HG03095 (cell line): ENCODE results near the gene ICAM1.
"Not testable (repeated sequence)": the region's sequence is repeated elsewhere in the genome, so short reads cannot be mapped to it uniquely, and the experiment has no call there.

ENCODE experiments used
- ATAC-seq: cut with Tn5 transposase; IDR thresholded peaks from one replicate; pipeline ENCODE4 v1.9.1; 2021; ENCODE audit warnings: moderate library complexity; ENCODE audit not compliant: unreplicated experiment

ICAM1 gene

GRCh38 chr19:10271543-10272086 is 695 bp downstream of the ICAM1 start:
- peak; percentile 9 for ATAC-seq

GRCh38 chr19:10274589-10274988 is 3.7 kb downstream of the ICAM1 start:
- ATAC-seq, result no peak

- no peak for ATAC-seq
These were observed 7.1 kb downstream of the ICAM1 start for GRCh38 chr19:10277795-10278589.

GRCh38 chr19:10278935-10279334 is 8.0 kb downstream of the ICAM1 start:
- no peak for ATAC-seq

DNA sequence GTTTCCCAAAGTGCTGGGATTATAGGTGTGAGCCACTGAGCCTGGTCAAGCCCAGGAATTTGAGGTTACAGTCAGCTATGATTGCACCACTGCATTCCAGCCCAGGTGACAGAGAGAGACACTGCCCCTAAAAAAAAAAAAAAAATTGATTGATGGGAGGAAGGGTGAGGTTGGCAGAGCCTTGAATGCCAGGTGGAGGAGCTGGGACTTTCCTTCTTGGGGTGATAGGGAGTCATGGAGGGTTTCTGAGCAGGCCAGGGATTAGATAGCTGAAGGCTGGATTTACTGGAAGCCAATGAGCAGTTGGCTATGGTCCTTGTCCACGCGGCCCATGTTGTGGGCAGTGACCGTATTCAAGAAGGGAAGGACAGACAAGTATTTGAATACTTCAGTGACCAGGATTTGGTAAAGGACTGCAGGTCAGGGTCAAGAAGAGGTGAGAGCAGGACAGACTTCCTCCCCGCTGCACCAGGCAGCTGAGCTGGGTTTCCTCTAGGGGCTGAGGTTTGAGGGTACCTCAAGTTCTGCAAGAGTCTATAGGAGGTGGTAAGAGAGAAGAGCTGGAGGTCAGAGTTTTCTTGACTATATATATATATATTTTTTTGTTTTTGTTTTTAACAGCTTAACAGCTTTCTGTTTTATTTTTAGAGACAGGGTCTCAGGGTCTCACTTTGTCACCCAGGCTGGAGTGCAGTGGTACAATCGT is 9.0 kb downstream of the ICAM1 start:
- ATAC-seq, result no peak

GRCh38 chr19:10282043-10282442 is 11.1 kb downstream of the ICAM1 start:
- not testable (repeated sequence) for ATAC-seq

- ATAC-seq, result no peak
These were observed 12.6 kb downstream of the ICAM1 start for GRCh38 chr19:10283301-10284064.

GRCh38 chr19:10284065-10284959 is 13.4 kb downstream of the ICAM1 start:
- ATAC-seq, result no peak

DNA sequence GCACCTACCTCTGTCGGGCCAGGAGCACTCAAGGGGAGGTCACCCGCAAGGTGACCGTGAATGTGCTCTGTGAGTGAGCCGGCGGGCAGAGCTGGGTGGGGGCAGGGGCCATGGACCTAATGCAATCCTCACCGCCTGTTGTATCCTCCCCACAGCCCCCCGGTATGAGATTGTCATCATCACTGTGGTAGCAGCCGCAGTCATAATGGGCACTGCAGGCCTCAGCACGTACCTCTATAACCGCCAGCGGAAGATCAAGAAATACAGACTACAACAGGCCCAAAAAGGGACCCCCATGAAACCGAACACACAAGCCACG is 14.0 kb downstream of the ICAM1 start:
- ATAC-seq, result no peak

- ATAC-seq, result no peak
These were observed 14.5 kb downstream of the ICAM1 start for GRCh38 chr19:10285393-10285792.

GRCh38 chr19:10286803-10287737 is 16.1 kb downstream of the ICAM1 start, which contains the start of gene ICAM4:
ICAM4 (plus strand) TSS chr19:10286955; CDS start chr19:10287013, 58 bp downstream.
- no peak for ATAC-seq

DNA sequence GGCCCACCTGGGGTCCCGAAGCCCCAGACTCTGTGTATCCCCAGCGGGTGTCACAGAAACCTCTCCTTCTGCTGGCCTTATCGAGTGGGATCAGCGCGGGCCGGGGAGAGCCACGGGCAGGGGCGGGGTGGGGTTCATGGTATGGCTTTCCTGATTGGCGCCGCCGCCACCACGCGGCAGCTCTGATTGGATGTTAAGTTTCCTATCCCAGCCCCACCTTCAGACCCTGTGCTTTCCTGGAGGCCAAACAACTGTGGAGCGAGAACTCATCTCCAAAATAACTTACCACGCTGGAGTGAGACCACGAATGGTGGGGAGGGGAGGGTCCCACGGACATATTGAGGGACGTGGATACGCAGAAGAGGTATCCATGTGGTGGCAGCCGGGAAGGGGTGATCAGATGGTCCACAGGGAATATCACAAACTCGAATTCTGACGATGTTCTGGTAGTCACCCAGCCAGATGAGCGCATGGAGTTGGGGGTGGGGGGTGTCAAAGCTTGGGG is 17.8 kb downstream of the ICAM1 start:
- no peak for ATAC-seq

GRCh38 chr19:10289167-10289835 is 18.4 kb downstream of the ICAM1 start:
- ATAC-seq, result no peak

DNA sequence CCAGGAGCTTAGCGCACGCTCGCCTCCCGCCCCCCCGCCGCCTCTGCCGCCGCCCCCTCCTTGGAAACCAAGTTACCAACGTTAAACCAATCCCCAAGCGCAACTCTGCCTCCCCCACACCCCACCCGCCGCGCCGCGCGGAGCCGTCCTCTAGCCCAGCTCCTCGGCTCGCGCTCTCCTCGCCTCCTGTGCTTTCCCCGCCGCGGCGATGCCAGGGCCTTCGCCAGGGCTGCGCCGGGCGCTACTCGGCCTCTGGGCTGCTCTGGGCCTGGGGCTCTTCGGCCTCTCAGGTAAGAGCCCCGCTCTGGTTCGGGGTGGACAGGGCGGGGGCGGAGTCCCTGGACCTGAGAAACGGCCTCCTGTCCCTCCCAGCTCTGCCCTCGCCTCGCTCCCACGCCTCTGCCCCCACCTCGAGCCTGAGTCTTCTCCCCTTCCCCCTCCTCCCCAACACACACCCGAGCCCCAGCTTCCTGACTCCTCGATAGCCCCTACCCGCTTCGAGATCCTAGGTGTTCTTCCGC is 19.0 kb downstream of the ICAM1 start, which contains the start of gene ICAM5:
TSS of gene ICAM5 (plus strand) at position 117 of the 521 bp plus-strand sequence. CDS start at position 209, 92 bp downstream.
- ATAC-seq, result no peak

- no peak for ATAC-seq
These were observed 19.5 kb downstream of the ICAM1 start for GRCh38 chr19:10290357-10290875.

DNA sequence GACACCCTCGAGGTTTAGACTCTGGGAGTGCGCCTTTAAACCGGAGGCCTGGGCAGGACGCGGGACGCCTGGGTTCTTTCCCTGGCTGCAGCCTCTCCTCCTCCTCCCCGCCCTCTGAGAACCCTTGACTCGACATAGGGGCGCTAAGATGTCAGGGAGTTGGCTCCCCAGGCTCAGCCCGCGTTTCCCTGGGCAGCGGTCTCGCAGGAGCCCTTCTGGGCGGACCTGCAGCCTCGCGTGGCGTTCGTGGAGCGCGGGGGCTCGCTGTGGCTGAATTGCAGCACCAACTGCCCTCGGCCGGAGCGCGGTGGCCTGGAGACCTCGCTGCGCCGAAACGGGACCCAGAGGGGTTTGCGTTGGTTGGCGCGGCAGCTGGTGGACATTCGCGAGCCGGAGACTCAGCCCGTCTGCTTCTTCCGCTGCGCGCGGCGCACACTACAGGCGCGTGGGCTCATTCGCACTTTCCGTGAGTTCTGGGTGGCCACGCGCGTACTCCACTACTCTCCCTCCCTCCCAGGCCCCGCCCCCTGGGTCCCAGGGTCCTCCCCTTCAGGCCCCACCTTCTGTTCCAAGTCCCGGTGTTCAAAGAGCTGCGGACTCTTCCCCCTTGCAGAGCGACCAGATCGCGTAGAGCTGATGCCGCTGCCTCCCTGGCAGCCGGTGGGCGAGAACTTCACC is 20.1 kb downstream of the ICAM1 start:
- no peak for ATAC-seq

DNA sequence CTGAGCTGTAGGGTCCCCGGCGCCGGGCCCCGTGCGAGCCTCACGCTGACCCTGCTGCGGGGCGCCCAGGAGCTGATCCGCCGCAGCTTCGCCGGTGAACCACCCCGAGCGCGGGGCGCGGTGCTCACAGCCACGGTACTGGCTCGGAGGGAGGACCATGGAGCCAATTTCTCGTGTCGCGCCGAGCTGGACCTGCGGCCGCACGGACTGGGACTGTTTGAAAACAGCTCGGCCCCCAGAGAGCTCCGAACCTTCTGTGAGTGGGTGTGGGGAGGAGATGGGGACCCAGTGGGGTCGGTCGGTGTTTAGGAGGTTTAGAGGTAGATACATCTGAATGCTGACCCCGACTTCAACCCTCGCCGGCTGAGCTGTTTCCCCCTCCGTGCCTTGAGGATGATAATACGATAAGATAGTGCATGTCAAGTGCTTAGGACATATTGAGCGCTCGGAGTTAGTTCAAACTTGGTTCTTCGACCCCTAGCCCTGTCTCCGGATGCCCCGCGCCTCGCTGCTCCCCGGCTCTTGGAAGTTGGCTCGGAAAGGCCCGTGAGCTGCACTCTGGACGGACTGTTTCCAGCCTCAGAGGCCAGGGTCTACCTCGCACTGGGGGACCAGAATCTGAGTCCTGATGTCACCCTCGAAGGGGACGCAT is 20.8 kb downstream of the ICAM1 start:
- no peak for ATAC-seq
